ENCODE results near the gene CPTP.
"Not testable (repeated sequence)": the region's sequence is repeated elsewhere in the genome, so short reads cannot be mapped to it uniquely, and the experiment has no call there.

Gene CPTP

DNA sequence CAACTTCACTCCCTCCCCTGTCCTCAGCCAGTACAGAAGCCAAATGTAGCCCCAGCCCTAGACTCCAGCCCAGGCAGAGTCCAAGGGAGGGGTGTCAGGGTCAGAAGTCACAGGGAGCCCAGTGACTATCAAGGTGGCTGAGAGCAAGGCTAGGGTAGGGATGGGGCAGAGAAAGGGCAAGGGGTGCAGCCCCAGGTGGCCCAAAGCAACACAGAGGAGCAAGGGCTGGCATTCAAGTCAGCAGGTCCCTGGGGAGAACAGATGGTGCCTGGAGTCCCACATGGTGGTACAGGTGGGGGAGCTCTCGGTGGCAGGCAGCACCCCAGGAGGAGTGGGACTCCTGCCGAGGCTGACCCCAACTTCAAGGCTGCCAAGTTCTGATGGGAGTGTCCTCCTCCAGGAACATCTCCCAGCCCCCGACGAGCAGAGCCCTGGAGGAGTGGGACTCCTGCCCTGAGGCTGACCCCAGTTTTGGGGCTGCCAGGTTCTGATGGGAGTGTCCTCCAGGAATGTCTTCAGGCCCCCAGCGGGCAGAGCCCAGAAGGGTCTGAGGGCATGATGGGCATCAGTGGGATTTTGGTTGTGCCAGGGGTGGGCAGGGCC lies 28.3 kb downstream of the CPTP start:
- DNase-seq = no peak

DNA sequence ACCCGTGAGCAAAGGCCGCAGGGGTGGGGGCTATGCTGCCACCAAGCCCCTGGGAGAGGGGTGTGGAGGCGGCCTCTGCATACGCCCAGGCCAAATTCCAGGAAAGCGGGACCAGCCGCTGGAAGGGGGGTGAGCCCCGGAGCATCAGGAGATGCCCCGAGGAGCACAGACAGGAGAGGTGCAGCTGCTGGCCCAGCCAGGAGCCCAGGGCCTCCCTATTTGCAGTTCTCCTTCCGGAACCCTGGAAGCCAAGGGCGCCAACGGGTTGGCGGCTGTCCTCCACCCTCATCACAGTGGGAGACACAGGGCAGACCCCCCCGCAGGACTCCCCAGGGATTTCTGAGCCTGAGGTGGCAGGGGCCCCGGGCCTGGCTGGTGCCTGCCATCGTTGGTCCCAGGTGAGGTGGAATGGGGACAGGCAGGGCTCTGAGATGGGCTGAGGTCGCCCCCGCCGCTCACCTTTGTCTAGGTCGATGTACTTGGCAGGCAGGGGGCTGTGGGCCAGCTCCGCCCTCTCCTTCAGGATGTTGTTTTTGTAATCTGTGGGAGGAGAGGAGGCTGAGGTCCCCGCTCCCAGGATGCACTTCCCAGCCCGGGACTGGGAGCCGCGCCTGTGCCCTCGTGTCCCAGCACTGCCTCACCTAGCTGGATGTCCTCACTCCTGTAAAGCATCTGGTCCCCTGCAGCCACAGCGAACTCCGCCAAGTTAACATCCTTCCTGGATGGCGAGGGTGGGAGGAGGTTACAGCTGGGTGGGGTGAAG lies 29.0 kb downstream of the CPTP start:
- no peak for DNase-seq

DNA sequence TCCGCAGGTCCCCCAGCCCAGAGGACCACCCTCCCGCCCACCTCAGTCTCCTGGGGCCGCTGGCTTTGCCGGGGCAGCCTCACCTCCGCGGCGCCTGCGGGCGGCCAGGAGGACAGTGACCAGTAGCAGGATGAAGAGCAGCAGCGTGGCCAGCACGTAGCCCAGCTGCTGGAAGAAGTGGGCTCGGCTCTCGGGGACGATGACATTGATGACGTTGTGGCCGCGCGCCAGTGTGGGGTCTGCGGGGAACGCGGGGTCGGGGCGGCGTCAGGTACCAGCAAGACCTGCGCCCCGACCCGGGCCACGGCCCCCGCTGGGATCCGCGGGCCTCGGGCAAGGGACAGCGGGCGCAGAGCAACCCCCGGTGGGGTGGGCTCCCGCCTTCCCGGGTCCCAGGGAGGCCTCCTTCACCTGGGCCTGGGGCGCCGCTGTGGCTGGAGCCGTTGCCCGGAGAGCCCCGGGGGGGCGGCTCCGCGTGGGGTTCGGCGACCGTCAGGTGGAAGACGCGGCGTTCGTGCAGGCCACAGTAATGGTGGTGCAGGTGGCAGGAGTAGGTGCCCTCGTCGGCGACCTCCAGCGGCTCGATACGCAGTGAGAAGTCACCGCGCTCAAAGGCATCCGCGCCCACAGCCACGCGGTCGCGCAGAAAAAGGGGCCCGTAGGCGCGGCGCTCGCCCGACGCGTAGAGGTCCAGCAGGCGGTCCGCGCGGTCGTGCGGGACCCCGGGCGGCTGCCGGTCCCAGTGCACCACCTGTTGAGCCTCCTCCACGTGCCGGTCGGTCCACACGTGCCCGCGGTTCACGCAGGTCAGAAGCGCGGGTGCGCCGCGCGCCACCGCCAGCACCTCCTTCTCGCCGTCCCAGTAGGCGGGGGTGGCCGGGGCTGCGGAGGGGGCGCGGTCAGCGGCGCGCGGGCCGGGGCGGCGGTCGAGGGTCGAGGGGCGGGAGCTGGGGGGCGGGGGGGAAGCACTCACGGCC lies 30.0 kb downstream of the CPTP start:
- DNase-seq = no peak

- no peak for DNase-seq
Observed at GRCh38 chr1:1355416-1355815, 30.8 kb downstream of the CPTP start.

DNA sequence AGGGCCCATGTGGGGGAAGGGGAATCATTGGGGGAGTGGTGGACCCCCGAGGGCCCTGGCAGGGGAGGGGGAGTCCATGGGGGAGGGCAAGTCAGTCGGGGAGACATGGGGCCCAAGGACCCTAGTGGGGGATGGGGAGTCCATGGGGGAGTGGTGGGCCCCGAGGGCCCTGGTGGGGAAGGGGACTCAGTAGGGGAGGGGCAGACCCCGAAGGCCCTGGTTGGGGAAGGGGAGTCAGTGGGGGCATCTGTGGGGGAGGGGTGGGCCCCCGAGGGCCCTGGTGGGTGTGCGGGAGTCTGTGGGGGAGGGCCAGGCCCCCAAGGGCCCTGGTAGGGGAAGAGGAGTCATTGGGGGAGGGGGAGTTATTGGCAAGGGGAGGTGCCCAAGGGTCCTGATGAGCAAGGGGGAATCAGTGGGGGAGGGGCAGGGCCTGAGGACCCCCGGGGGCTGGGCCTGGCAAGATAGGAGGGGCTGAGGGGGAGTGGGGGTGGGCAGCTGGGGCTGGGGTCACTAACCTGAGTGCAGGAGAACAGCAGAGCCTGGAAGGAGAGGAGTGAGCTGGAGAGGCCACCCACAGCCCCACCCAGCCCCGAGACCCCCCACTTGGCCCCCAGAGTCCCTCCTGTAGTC lies 31.7 kb downstream of the CPTP start:
- no peak for DNase-seq

GRCh38 chr1:1356796-1357401 lies 32.3 kb downstream of the CPTP start:
- DNase-seq = no peak

GRCh38 chr1:1357871-1358432 lies 33.4 kb downstream of the CPTP start:
- DNase-seq = no peak

GRCh38 chr1:1358433-1359271 lies 34.0 kb downstream of the CPTP start, which contains the start of gene MXRA8:
Gene MXRA8, minus strand, starts transcription at chr1:1358555. Its CDS starts 51 bp downstream, at chr1:1358504.
- no peak for DNase-seq

DNA sequence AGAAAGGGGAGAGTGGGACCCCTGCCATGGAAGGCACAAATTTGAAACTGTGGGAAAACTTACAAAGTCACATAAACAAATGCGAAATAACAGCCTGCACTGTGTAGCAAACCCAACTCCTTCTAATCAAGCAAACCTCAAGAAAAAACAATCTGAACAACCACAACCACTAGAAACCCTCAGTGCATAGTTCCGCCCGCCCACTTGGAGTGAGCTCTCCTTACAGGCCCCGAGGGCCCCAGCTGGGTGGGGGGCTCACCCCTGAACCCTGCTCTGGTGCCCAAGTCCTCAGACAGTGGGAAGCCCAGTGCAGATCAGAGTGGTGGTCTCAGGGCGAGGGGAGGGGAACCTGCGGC lies 34.7 kb downstream of the CPTP start:
- no peak for DNase-seq

GRCh38 chr1:1359664-1360468 lies 35.3 kb downstream of the CPTP start:
- no peak for DNase-seq

DNA sequence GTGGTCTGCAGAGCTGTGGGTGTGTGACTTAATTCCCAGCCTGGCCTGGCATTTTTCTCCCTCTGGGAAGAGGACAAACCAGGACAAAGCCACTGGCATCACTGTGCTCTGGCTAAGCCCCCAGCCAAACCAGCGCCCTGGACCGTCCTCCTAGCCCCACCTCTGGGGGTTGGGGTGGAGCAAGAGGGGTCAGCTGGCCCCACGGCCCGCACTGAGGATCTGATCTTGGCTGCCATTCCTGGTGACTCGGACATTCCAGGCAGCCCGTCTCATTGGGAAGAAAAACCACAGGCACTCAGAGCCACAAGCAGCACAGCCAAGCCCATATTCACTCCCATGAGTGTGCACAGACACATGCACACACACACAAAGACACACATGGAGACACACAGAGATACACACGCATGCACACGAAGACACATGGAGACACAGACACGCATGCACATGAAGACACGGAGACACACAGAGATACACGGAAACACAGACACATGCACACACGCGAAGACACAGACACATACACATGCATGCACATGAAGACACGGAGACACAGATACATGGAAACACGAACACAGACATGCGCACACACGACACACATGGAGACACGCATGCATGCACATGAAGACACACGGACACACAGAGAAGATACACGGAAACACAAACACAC lies 36.0 kb downstream of the CPTP start:
- no peak for DNase-seq

- no peak for DNase-seq
Observed at GRCh38 chr1:1361233-1361981, 36.8 kb downstream of the CPTP start.

DNA sequence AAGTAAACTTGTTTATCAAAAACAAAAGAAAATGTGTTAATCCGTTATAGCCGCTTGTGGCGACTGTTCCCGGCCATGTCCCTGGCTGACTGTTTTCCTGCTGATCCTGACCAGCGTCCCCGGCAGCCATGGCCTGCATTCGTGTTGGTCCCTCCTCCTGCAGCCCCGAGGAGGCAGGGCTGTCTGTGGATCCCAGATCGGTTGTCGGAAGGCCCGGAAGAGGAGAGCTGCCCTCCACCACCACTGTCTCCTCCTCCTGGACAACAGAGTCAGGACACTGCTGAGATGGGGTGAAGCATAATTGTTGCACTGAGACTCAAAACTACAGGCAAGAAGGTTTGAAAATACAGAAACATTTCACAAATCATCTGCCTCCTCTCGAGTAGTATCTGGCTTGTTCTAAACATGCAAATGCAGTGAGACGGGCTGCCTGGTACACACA lies 37.4 kb downstream of the CPTP start:
- DNase-seq = no peak

GRCh38 chr1:1364266-1364665 lies 39.7 kb downstream of the CPTP start:
- no peak for DNase-seq

DNA sequence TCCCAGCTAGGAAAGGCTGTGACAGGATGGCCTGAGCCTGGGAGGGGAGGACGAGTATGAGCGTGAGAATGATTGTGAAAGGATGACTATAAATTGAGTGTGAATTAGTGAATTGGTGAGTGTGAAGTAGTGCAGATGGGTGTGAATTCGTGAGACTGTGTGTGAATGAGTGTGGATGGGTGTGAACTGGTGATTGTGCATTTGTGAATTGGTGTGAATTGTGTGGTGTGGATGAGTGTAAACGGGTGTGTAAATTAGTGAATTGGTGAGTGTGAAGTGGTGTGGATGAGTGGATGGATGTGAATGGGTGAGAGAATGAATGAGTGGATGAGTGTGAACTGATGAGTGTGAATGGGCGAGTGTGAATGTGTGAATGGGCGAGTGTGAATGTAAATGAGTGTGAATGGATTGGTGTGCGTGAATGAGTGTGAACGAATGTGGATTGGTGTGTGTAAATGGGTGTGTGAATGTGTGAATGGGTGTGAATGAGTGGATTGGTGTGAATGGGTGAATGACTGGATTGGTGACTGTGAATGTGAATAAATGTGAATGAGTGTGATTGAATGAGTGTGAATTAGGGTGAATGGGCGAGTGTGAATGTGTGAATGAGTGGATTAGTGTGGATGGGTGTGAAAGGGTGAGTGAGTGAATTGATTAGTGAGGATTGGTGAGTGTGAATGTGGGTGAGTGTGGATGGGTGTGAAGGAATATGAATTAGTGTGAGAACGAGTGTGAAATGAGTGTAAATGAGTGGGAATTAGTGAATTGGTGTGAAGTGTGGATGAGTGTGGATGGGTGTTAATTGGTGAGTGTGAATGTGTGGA lies 41.5 kb downstream of the CPTP start:
- DNase-seq = no peak

DNA sequence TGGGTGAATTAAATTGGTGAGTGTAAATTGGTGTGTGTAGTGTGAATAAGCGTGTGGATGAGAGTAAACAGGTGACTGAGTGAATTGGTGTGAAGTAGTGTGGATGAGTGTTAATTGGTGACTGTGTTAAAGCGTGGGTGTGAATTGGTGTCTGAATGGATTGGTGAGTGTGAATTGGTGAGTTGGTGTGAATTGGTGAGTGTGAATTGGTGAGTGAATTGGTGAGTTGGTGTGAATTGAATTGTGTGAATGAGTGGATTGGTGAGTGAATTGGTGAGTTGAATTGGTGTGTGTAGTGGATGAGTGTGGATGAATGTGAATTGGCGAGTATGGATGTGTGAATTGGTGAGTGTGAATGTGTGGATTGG lies 42.1 kb downstream of the CPTP start:
- no peak for DNase-seq

- no peak for DNase-seq
Observed at GRCh38 chr1:1367315-1367714, 42.7 kb downstream of the CPTP start.

GRCh38 chr1:1370094-1370493 lies 45.5 kb downstream of the CPTP start:
- DNase-seq = not testable (repeated sequence)
